ENCODE results near the gene RNF187. TPM values are rescaled to one million over a fixed set of nuclear protein-coding genes. Genes with fewer than 3 reads are reported as not detected.

Gene RNF187
- total RNA-seq, 2 experiments from 2014 or later, result 40.7 to 45.1 TPM

GRCh38 chr1:228494970-228495853 lies 8.0 kb downstream of the RNF187 start:
- Mint-ChIP-seq H3K4me1 (ENCODE audit: low read depth) (peaks cover 21% of the 10 kb centered on the region), H3K9me3 (no peaks in the 10 kb centered on the region), H3K4me3 (no peak overlapping the region), H3K36me3 (ENCODE audit: low read depth) (peaks cover 73% of the 10 kb centered on the region), H3K27me3 (no peaks in the 10 kb centered on the region), H3K27ac (no peak overlapping the region)
- ChIA-PET POLR2A (interaction anchor here (0.9 kb wide), 1 partner anchor 37 kb away, joined by 3 read pairs; no protein-coding TSS in a partner anchor), CTCF (no interaction called here)
- no peak for TF ChIP-seq CTCF (IDR thresholded peaks at IDR 0.05)
- Histone ChIP-seq H3K4me3 (ENCODE audit: low read length) (no peak overlapping the region), H3K9me3 (ENCODE audit: control insufficient read depth in 1 of 2, insufficient read depth in 1 of 2, low read length in 2 of 2) (no peaks in the 10 kb centered on the region), H3K27me3 (ENCODE audit: control insufficient read depth in 1 of 2, insufficient read depth in 2 of 2, low read length in 2 of 2) (no peaks in the 10 kb centered on the region), H3K4me1 (ENCODE audit: insufficient read depth, low read length) (peaks cover 13% of the 10 kb centered on the region), H3K36me3 (ENCODE audit: insufficient read depth, low read length) (peaks cover 62% of the 10 kb centered on the region), H3K27ac (ENCODE audit: low read depth in 1 of 2, low read length in 2 of 2) (no peak overlapping the region)
- ATAC-seq (ENCODE audit: poor library complexity) (no peak), DNase-seq (no peak)
- intact Hi-C loops (cut with DNase I, micrococcal nuclease), result loop anchor here in 1 of 2 experiments (5.0 kb wide), 1 partner anchor 408 kb away; no protein-coding TSS in a partner anchor

GRCh38 chr1:228496084-228496483 lies 8.9 kb downstream of the RNF187 start:
- peaks cover 13% of the 10 kb centered on the region for H3K4me1 ChIP-seq (ENCODE audit: insufficient read depth, low read length)
- peaks cover 54% of the 10 kb centered on the region for H3K36me3 ChIP-seq (ENCODE audit: insufficient read depth, low read length)
- no peak for TF ChIP-seq CTCF (IDR thresholded peaks at IDR 0.05)
- no peak overlapping the region for H3K27ac Mint-ChIP-seq
- H3K4me1 Mint-ChIP-seq (ENCODE audit: low read depth), result peaks cover 24% of the 10 kb centered on the region
- CTCF ChIA-PET, result no interaction called here
- H3K4me3 ChIP-seq (ENCODE audit: low read length), result no peak overlapping the region
- H3K9me3 ChIP-seq (ENCODE audit: control insufficient read depth in 1 of 2, insufficient read depth in 1 of 2, low read length in 2 of 2), result no peaks in the 10 kb centered on the region
- H3K27me3 ChIP-seq (ENCODE audit: control insufficient read depth in 1 of 2, insufficient read depth in 2 of 2, low read length in 2 of 2), result no peaks in the 10 kb centered on the region
- H3K27ac ChIP-seq (ENCODE audit: low read depth in 1 of 2, low read length in 2 of 2), result no peak overlapping the region
- peaks cover 65% of the 10 kb centered on the region for H3K36me3 Mint-ChIP-seq (ENCODE audit: low read depth)
- ATAC-seq (ENCODE audit: poor library complexity) (no peak), DNase-seq (no peak)
- no peaks in the 10 kb centered on the region for H3K27me3 Mint-ChIP-seq
- intact Hi-C loops (cut with DNase I, micrococcal nuclease), result loop anchor here in 1 of 2 experiments (5.0 kb wide), 1 partner anchor 409 kb away; no protein-coding TSS in a partner anchor
- POLR2A ChIA-PET, result no interaction called here
- no peaks in the 10 kb centered on the region for H3K9me3 Mint-ChIP-seq
- H3K4me3 Mint-ChIP-seq, result no peak overlapping the region

GRCh38 chr1:228496494-228496893 lies 9.3 kb downstream of the RNF187 start:
- no peaks in the 10 kb centered on the region for H3K9me3 Mint-ChIP-seq
- ATAC-seq (ENCODE audit: poor library complexity) (no peak), DNase-seq (no peak)
- Histone ChIP-seq H3K9me3 (ENCODE audit: control insufficient read depth in 1 of 2, insufficient read depth in 1 of 2, low read length in 2 of 2) (no peaks in the 10 kb centered on the region), H3K27ac (ENCODE audit: low read depth in 1 of 2, low read length in 2 of 2) (no peak overlapping the region), H3K4me1 (ENCODE audit: insufficient read depth, low read length) (peaks cover 17% of the 10 kb centered on the region), H3K36me3 (ENCODE audit: insufficient read depth, low read length) (peaks cover 54% of the 10 kb centered on the region), H3K27me3 (ENCODE audit: control insufficient read depth in 1 of 2, insufficient read depth in 2 of 2, low read length in 2 of 2) (no peaks in the 10 kb centered on the region), H3K4me3 (ENCODE audit: low read length) (no peak overlapping the region)
- no peak overlapping the region for H3K4me3 Mint-ChIP-seq
- no peaks in the 10 kb centered on the region for H3K27me3 Mint-ChIP-seq
- CTCF ChIA-PET, result no interaction called here
- no peak for TF ChIP-seq CTCF (IDR thresholded peaks at IDR 0.05)
- H3K36me3 Mint-ChIP-seq (ENCODE audit: low read depth), result peaks cover 63% of the 10 kb centered on the region
- peaks cover 26% of the 10 kb centered on the region for H3K4me1 Mint-ChIP-seq (ENCODE audit: low read depth)
- H3K27ac Mint-ChIP-seq, result no peak overlapping the region
- intact Hi-C loops (cut with DNase I, micrococcal nuclease), result loop anchor here in 1 of 2 experiments (5.0 kb wide), 1 partner anchor 409 kb away; no protein-coding TSS in a partner anchor
- POLR2A ChIA-PET, result no interaction called here
